HepG2 (cell line): Measurements from ENCODE around the gene ZSCAN21. TPM values are rescaled to one million over a fixed set of nuclear protein-coding genes. Genes with fewer than 3 reads are reported as not detected.
A peak's percentile ranks its signal among the peaks of the same experiment; 100 is the strongest.

Source experiments
- ETV6 ChIP-seq: sonication (generic); formaldehyde crosslinking; conservative IDR thresholded peaks from 2 replicates; pipeline ENCODE4 v1.4.0; 2020; ENCODE audit warnings: missing genetic modification reagents
- GABPA ChIP-seq, 2 experiments: IDR thresholded peaks; 2 replicates each; pipeline ENCODE4 v1.6.1; 2011 to 2016; ENCODE audit warnings: low read depth in 2 of 2, low read length in 1 of 2, missing biosample characterization in 1 of 2, missing genetic modification characterization in 1 of 2
- HOXA3 ChIP-seq: sonication (generic); formaldehyde crosslinking; IDR thresholded peaks from 2 replicates; pipeline ENCODE4 v1.5.0; 2020; ENCODE audit warnings: missing genetic modification reagents
- JUNB ChIP-seq: sonication (generic); formaldehyde crosslinking; IDR thresholded peaks from 2 replicates; pipeline ENCODE4 v1.8.0; 2022; ENCODE audit warnings: missing genetic modification reagents, mild to moderate bottlenecking, borderline replicate concordance
- KLF16 ChIP-seq, 2 experiments: sonication (generic) in 1 of 2; formaldehyde crosslinking in 1 of 2; IDR thresholded peaks; 2 replicates each; pipeline versions ENCODE4 v1.6.1 to v1.8.0; 2016 to 2023; ENCODE audit warnings: missing genetic modification reagents in 2 of 2, missing compliant biosample characterization in 1 of 2
- KMT2A ChIP-seq: sonication (generic); formaldehyde crosslinking; IDR thresholded peaks from 2 replicates; pipeline ENCODE4 v1.4.0; 2020; ENCODE audit warnings: missing genetic modification reagents
- MEF2D ChIP-seq: sonication (generic); formaldehyde crosslinking; IDR thresholded peaks from 2 replicates; pipeline ENCODE4 v1.5.1; 2020; ENCODE audit warnings: mild to moderate bottlenecking, missing genetic modification reagents
- MTA1 ChIP-seq: sonication (generic); formaldehyde crosslinking; IDR thresholded peaks from 2 replicates; pipeline ENCODE4 v1.4.0; 2020; ENCODE audit warnings: missing genetic modification reagents, mild to moderate bottlenecking, borderline replicate concordance
- NCOA2 ChIP-seq: sonication (generic); formaldehyde crosslinking; IDR thresholded peaks from 2 replicates; pipeline ENCODE4 v1.8.0; 2022; ENCODE audit warnings: inconsistent platforms
- NFE2 ChIP-seq: sonication (generic); formaldehyde crosslinking; IDR thresholded peaks from 2 replicates; pipeline ENCODE4 v1.4.0; 2020; ENCODE audit warnings: missing genetic modification reagents
- NR1H2 ChIP-seq: sonication (generic); formaldehyde crosslinking; IDR thresholded peaks from 2 replicates; pipeline ENCODE4 v1.8.1; 2022; ENCODE audit warnings: low read depth, missing genetic modification reagents, borderline replicate concordance
- PHF21A ChIP-seq: sonication (generic); formaldehyde crosslinking; IDR thresholded peaks from 2 replicates; pipeline ENCODE4 v1.5.0; 2020; ENCODE audit warnings: mild to moderate bottlenecking, missing genetic modification reagents
- RCOR2 ChIP-seq: IDR thresholded peaks from 2 replicates; pipeline ENCODE4 v1.6.1; 2016; ENCODE audit warnings: missing biosample characterization, missing genetic modification reagents
- SMC3 ChIP-seq: IDR thresholded peaks from 2 replicates; pipeline ENCODE4 v1.6.1; 2011; ENCODE audit warnings: low read length, improper control_type of control experiment
- TBX3 ChIP-seq: fragments of 450-650 bp; IDR thresholded peaks from 2 replicates; pipeline ENCODE4 v1.6.1; 2017; ENCODE audit warnings: antibody characterized with exemption, mild to moderate bottlenecking, inconsistent platforms, borderline replicate concordance
- ZBTB20 ChIP-seq: sonication (generic); formaldehyde crosslinking; IDR thresholded peaks from 2 replicates; pipeline ENCODE4 v1.8.1; 2023; ENCODE audit warnings: missing genetic modification reagents, low read depth, mild to moderate bottlenecking, borderline replicate concordance
- ZKSCAN8 ChIP-seq: IDR thresholded peaks from 2 replicates; pipeline ENCODE4 v1.6.1; 2016; ENCODE audit warnings: borderline replicate concordance, missing genetic modification reagents, missing compliant biosample characterization
- ZNF33A ChIP-seq: sonication (generic); formaldehyde crosslinking; IDR thresholded peaks from 2 replicates; pipeline ENCODE4 v1.5.1; 2020; ENCODE audit warnings: missing genetic modification reagents, mild to moderate bottlenecking, moderate library complexity, borderline replicate concordance
- ZNF557 ChIP-seq: sonication (generic); formaldehyde crosslinking; IDR thresholded peaks from 2 replicates; pipeline ENCODE4 v1.4.0; 2020; ENCODE audit warnings: missing genetic modification reagents
- ZNF780A ChIP-seq: sonication (generic); formaldehyde crosslinking; IDR thresholded peaks from 2 replicates; pipeline ENCODE4 v1.8.0; 2022; ENCODE audit warnings: mild to moderate bottlenecking, missing genetic modification reagents, moderate library complexity
- polyA plus RNA-seq, 8 experiments: library from polyadenylated mRNA; depleted of rRNA in 3 of 8; stranded (reverse) in 7 of 8; unstranded in 1 of 8; fragments of >200 nt; fragmentation: Illumina TruSeq in 4 of 8; extraction: Trizol in 4 of 8; gene quantifications; 2 replicates each; pipeline versions ENCODE4 v1.2.1 to v1.2.3, GENCODE V29; 2011 to 2016; ENCODE audit warnings: low read depth in 4 of 8, missing spikeins in 1 of 8, mixed read lengths in 1 of 8; ENCODE audit not compliant: insufficient read depth in 1 of 8
- total RNA-seq, 5 experiments: library from RNA; depleted of rRNA; stranded (reverse); fragments of >200 nt; fragmentation: Illumina TruSeq; extraction: Trizol; gene quantifications; 2 replicates each; pipeline ENCODE4 v1.2.3, GENCODE V29; 2016; ENCODE audit warnings: low read depth in 1 of 5
- TF ChIP-seq, protein P1 (sequence below): IDR thresholded peaks from 2 replicates; pipeline ENCODE4 v1.6.1; 2016; ENCODE audit warnings: missing compliant biosample characterization, missing genetic modification reagents, borderline replicate concordance
- TF ChIP-seq, protein P2 (sequence below), 2 experiments: sonication (generic) in 1 of 2; formaldehyde crosslinking in 1 of 2; IDR thresholded peaks; 2 replicates each; pipeline versions ENCODE4 v1.4.0 to v1.6.1; 2016 to 2020; ENCODE audit warnings: borderline replicate concordance in 1 of 2, low read depth in 1 of 2, mild to moderate bottlenecking in 1 of 2, missing genetic modification reagents in 1 of 2
- TF ChIP-seq, protein P3 (sequence below): sonication (generic); formaldehyde crosslinking; IDR thresholded peaks from 2 replicates; pipeline ENCODE4 v1.8.1; 2023; ENCODE audit warnings: missing genetic modification reagents, mild to moderate bottlenecking, borderline replicate concordance

The ZSCAN21 gene
- total and polyA plus RNA-seq, 2 of the 13 experiments (the other 11 are each of a cell fraction or from before 2014, with no cell fraction given): 7.0 to 10.0 TPM

DNA sequence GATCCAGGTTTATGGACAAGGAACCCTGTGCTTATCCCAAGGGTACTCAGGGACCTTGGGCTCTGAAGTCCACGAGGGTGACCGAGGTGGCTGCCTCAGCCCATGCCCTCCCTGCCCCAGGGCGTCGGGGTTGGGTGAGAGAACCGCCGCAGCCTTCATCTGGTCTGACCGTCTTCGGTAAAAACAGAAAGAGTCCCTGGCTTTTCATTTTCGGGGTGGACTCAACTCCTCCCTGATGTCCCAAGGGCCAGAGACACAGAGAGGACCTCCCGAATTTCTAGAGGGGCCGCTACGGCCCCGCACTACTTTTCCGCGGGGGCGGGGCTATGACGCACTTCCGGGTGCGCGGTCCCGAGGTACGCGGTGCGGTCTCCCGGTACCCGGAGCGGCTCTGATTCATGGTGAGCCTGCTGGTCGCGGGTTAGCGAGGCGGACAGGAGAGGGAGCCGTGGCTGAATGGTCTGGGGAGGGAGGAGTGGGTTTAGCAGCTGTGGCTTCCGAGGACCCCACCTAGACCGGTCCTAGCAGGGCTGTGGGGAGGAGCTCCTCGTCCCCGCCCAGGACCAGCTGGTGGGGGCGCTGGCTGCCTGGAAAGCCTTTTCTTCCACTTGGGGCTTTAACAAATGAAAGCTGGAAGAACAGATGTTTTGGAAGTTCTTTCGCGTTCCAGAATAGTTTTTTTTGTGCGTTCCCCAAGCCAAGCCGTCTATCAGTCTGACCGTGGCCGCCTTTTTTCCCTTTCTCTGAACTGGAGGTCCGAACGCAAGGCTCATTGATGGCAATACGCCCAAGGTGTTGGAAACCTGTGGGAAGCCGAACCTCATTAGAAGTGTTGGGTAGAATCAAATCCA is at the start of gene ZSCAN21 (continued):
- TF ChIP-seq JUNB: no peak
- no peak for TF ChIP-seq ZNF780A
- peak; percentile 73 for TF ChIP-seq GABPA (IDR thresholded peaks at IDR 0.05; ENCODE audit: low read depth, low read length)
- TF ChIP-seq GABPA (CRISPR knock-in tag; IDR thresholded peaks at IDR 0.05; ENCODE audit: low read depth): peak; percentile 94
- TF ChIP-seq HOXA3 (CRISPR knock-in tag): peak; percentile 92
- TF ChIP-seq SMC3: no peak
- TF ChIP-seq, protein P1, sequence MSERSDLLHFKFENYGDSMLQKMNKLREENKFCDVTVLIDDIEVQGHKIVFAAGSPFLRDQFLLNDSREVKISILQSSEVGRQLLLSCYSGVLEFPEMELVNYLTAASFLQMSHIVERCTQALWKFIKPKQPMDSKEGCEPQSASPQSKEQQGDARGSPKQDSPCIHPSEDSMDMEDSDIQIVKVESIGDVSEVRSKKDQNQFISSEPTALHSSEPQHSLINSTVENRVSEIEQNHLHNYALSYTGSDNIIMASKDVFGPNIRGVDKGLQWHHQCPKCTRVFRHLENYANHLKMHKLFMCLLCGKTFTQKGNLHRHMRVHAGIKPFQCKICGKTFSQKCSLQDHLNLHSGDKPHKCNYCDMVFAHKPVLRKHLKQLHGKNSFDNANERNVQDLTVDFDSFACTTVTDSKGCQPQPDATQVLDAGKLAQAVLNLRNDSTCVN: no peak; the same call in none of the 2 replicates
- TF ChIP-seq, protein P2, sequence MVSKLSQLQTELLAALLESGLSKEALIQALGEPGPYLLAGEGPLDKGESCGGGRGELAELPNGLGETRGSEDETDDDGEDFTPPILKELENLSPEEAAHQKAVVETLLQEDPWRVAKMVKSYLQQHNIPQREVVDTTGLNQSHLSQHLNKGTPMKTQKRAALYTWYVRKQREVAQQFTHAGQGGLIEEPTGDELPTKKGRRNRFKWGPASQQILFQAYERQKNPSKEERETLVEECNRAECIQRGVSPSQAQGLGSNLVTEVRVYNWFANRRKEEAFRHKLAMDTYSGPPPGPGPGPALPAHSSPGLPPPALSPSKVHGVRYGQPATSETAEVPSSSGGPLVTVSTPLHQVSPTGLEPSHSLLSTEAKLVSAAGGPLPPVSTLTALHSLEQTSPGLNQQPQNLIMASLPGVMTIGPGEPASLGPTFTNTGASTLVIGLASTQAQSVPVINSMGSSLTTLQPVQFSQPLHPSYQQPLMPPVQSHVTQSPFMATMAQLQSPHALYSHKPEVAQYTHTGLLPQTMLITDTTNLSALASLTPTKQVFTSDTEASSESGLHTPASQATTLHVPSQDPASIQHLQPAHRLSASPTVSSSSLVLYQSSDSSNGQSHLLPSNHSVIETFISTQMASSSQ (IDR thresholded peaks at IDR 0.05; ENCODE audit: low read depth): no peak
- TF ChIP-seq, protein P2 (CRISPR knock-in tag; IDR thresholded peaks at IDR 0.05; ENCODE audit: borderline replicate concordance): peak; percentile 48; the same call in 1 of the 2 replicates
- no peak for TF ChIP-seq RCOR2 (CRISPR knock-in tag)
- TF ChIP-seq, protein P3, sequence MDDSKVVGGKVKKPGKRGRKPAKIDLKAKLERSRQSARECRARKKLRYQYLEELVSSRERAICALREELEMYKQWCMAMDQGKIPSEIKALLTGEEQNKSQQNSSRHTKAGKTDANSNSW (CRISPR knock-in tag): no peak
- no peak for TF ChIP-seq ETV6
- 0 out of 2 replicates have a peak, but pooled peaks have one; percentile 57 for TF ChIP-seq ZBTB20 (CRISPR knock-in tag)
- TF ChIP-seq ZNF33A: peak; percentile 71; the same call in 1 of the 2 replicates
- TF ChIP-seq TBX3: no peak
- no peak for TF ChIP-seq NR1H2 (CRISPR knock-in tag)
- no peak for TF ChIP-seq KMT2A
- no peak for TF ChIP-seq ZKSCAN8 (CRISPR knock-in tag)
- TF ChIP-seq MEF2D (CRISPR knock-in tag): peak; percentile 70; the same call in 1 of the 2 replicates
- no peak for TF ChIP-seq NFE2 (CRISPR knock-in tag)
- TF ChIP-seq NCOA2 (CRISPR knock-in tag): peak; percentile 10; the same call in 1 of the 2 replicates
- 0 out of 4 replicates have a peak, but pooled peaks of 1 of the 2 experiments have one; percentile 51 for TF ChIP-seq KLF16 (CRISPR knock-in tag; IDR thresholded peaks at IDR 0.05)
- TF ChIP-seq MTA1: 0 out of 2 replicates have a peak, but pooled peaks have one; percentile 29
- 0 out of 2 replicates have a peak, but pooled peaks have one; percentile 48 for TF ChIP-seq ZNF557
- peak; percentile 68; the same call in 1 of the 2 replicates for TF ChIP-seq PHF21A (CRISPR knock-in tag)
